ENCODE results near the gene FLNC. TPM values are rescaled to one million over a fixed set of nuclear protein-coding genes. Genes with fewer than 3 reads are reported as not detected.

Gene FLNC, protein sequence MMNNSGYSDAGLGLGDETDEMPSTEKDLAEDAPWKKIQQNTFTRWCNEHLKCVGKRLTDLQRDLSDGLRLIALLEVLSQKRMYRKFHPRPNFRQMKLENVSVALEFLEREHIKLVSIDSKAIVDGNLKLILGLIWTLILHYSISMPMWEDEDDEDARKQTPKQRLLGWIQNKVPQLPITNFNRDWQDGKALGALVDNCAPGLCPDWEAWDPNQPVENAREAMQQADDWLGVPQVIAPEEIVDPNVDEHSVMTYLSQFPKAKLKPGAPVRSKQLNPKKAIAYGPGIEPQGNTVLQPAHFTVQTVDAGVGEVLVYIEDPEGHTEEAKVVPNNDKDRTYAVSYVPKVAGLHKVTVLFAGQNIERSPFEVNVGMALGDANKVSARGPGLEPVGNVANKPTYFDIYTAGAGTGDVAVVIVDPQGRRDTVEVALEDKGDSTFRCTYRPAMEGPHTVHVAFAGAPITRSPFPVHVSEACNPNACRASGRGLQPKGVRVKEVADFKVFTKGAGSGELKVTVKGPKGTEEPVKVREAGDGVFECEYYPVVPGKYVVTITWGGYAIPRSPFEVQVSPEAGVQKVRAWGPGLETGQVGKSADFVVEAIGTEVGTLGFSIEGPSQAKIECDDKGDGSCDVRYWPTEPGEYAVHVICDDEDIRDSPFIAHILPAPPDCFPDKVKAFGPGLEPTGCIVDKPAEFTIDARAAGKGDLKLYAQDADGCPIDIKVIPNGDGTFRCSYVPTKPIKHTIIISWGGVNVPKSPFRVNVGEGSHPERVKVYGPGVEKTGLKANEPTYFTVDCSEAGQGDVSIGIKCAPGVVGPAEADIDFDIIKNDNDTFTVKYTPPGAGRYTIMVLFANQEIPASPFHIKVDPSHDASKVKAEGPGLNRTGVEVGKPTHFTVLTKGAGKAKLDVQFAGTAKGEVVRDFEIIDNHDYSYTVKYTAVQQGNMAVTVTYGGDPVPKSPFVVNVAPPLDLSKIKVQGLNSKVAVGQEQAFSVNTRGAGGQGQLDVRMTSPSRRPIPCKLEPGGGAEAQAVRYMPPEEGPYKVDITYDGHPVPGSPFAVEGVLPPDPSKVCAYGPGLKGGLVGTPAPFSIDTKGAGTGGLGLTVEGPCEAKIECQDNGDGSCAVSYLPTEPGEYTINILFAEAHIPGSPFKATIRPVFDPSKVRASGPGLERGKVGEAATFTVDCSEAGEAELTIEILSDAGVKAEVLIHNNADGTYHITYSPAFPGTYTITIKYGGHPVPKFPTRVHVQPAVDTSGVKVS (N-terminal part only)
- total RNA-seq = 7.7 TPM
- long read RNA-seq, partial matches to known transcripts = 17 of 17 reads
- long read RNA-seq, other reads (novel, unspliced or antisense) = 0 of 17 reads

DNA sequence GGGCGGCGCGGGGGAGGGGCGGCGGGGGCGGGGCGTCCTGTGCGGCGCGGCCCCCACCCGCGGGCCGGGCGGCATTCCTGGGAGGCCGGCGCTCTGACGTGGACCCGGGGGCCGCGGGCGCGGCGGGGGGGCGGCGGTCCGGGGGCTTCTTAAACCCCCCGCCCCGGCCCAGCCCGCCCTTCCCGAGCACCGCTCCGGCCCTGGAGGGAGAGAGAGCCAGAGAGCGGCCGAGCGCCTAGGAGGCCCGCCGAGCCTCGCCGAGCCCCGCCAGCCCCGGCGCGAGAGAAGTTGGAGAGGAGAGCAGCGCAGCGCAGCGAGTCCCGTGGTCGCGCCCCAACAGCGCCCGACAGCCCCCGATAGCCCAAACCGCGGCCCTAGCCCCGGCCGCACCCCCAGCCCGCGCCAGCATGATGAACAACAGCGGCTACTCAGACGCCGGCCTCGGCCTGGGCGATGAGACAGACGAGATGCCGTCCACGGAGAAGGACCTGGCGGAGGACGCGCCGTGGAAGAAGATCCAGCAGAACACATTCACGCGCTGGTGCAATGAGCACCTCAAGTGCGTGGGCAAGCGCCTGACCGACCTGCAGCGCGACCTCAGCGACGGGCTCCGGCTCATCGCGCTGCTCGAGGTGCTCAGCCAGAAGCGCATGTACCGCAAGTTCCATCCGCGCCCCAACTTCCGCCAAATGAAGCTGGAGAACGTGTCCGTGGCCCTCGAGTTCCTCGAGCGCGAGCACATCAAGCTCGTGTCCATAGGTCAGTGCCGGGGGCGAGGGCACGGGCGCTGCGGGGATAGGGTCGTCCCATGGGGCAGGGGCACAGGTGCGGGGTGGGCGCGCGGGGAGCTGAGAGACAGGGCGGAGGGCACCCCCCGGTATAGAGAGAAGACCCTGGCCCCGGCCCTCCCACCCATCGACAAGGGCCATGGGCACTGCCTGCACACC, at the start of gene FLNC:
Gene FLNC (plus strand): TSS at position 176 of the 947 bp plus-strand sequence. CDS start 232 bp downstream, at position 408.
- ATAC-seq = peak; percentile 57
- Histone ChIP-seq H3K36me3 (no peaks in the 10 kb centered on the region), H3K4me3 (peak within 1 kb of the TSS; percentile 52), H3K27me3 (peaks cover 42% of the 10 kb centered on the region), H3K9me3 (no peaks in the 10 kb centered on the region), H3K4me1 (peaks cover 25% of the 10 kb centered on the region), H3K27ac (no peak within 1 kb of the TSS)
- TF ChIP-seq, protein P1, sequence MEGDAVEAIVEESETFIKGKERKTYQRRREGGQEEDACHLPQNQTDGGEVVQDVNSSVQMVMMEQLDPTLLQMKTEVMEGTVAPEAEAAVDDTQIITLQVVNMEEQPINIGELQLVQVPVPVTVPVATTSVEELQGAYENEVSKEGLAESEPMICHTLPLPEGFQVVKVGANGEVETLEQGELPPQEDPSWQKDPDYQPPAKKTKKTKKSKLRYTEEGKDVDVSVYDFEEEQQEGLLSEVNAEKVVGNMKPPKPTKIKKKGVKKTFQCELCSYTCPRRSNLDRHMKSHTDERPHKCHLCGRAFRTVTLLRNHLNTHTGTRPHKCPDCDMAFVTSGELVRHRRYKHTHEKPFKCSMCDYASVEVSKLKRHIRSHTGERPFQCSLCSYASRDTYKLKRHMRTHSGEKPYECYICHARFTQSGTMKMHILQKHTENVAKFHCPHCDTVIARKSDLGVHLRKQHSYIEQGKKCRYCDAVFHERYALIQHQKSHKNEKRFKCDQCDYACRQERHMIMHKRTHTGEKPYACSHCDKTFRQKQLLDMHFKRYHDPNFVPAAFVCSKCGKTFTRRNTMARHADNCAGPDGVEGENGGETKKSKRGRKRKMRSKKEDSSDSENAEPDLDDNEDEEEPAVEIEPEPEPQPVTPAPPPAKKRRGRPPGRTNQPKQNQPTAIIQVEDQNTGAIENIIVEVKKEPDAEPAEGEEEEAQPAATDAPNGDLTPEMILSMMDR (IDR thresholded peaks at IDR 0.05) = no peak
- intact Hi-C loops (cut with DNase I) = no loop called here
- DNase-seq = peak; percentile 69

DNA sequence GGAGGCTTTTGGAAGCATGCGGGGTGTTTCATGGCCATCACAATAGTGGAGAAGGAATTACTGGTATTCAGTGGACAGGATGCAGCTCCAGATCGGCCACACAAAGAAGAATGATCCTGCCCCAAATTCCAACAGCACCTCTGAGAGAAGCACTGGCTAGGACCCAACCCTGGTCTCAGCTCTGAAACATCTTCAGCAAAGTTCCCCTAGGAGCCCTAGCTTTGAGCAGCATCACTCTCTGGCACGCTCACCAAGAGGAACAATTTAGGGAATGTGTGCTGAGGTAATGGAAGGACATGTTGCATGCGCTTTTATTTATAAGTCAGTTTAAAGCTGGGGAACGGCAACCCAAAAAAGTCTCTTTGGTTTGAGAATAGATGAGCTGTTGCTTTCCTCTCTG, 49.1 kb upstream of the FLNC start:
- intact Hi-C loops (cut with DNase I) = no loop called here
- ATAC-seq (no peak), DNase-seq (no peak)
- Histone ChIP-seq H3K4me1 (no peaks in the 10 kb centered on the region), H3K4me3 (no peak overlapping the region), H3K9me3 (no peaks in the 10 kb centered on the region), H3K36me3 (no peaks in the 10 kb centered on the region), H3K27me3 (no peaks in the 10 kb centered on the region), H3K27ac (no peak overlapping the region)
- TF ChIP-seq, protein P1 (IDR thresholded peaks at IDR 0.05) = no peak

DNA sequence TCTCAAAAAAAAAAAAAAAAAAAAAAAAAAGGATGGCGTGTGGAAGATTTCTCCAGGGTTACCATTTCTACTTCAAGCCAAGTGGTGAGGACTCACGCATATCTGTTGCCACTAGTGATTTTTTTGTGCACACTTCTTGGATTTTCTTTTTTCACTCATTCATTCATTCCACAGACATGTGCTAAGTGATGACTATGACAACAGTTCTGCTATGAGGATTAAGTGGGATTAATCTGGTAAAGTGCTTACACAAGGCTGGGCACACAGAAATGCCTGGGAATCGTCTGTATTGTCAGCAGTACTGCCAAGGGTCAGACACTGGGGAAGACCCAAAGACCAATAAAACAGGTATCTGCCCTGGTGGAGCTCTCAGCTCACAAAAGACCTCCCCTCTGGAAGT, 48.4 kb upstream of the FLNC start:
- intact Hi-C loops (cut with DNase I) = no loop called here
- TF ChIP-seq, protein P1 (IDR thresholded peaks at IDR 0.05) = no peak
- H3K27me3 ChIP-seq = no peaks in the 10 kb centered on the region
- ATAC-seq (no peak), DNase-seq (no peak)
- H3K9me3 ChIP-seq = no peaks in the 10 kb centered on the region
- H3K4me1 ChIP-seq = no peaks in the 10 kb centered on the region
- no peaks in the 10 kb centered on the region for H3K36me3 ChIP-seq
- H3K27ac ChIP-seq = no peak overlapping the region
- H3K4me3 ChIP-seq = no peak overlapping the region

DNA sequence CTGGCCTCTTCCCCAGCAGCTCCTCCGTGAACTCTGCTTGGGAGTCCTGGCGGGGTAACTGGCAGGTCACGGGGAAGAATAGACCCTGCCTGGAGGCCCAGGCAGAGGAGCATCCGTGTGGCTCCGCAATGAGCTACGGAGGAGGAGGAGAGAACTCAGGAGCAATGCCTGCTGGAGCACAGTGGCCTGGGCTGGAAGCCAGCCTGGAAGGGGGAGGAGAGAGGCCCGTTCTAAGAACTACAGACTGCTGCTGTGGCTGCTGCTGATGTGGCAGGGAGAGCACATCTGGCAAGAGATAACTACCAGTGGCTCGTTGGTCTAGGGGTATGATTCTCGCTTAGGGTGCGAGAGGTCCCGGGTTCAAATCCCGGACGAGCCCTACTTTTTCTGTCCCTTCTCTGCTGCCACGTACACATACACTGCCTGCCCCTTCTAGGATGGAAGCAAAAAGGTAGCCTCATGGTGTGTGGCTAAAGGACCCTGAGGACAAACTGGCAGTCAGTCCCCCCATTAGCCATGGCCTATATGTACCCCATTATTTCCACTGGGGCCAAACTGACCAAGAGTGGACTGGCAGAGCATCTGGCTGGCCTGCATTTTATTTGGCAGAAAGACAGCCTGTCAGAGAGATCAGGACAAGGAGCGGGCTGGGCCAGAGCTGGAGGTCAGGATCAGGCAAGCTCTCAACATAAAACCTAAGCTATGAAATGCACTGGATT, 46.9 kb upstream of the FLNC start:
- Histone ChIP-seq H3K9me3 (no peaks in the 10 kb centered on the region), H3K27me3 (no peaks in the 10 kb centered on the region), H3K4me1 (no peaks in the 10 kb centered on the region), H3K27ac (no peak overlapping the region), H3K4me3 (no peak overlapping the region), H3K36me3 (no peaks in the 10 kb centered on the region)
- TF ChIP-seq, protein P1 (IDR thresholded peaks at IDR 0.05) = no peak
- no peak for DNase-seq
- intact Hi-C loops (cut with DNase I) = no loop called here
- peak; percentile 42 for ATAC-seq

Data from upper lobe of right lung (tissue), 1 donor.